Right renal cortex interstitium (tissue), 3 donors: Measurements from ENCODE around the gene DIAPH1. TPM values are rescaled to one million over a fixed set of nuclear protein-coding genes. Genes with fewer than 3 reads are reported as not detected.

Experiments
- DNase-seq, 3 donors: peaks; one replicate each; pipeline ENCODE4 v3.0.0-alpha.2; 2013; ENCODE audit warnings: low read depth in 3 of 3, low spot score in 2 of 3
- polyA plus RNA-seq, 3 donors: library from polyadenylated mRNA; unstranded; fragments of 120-200 nt; gene quantifications; one replicate each; pipeline ENCODE4 v1.2.1, GENCODE V29; 2013; ENCODE audit not compliant: insufficient read length in 3 of 3

The DIAPH1 gene
- polyA plus RNA-seq, 3 donors = 74.8 to 81.9 (median 79.7) TPM

DNA sequence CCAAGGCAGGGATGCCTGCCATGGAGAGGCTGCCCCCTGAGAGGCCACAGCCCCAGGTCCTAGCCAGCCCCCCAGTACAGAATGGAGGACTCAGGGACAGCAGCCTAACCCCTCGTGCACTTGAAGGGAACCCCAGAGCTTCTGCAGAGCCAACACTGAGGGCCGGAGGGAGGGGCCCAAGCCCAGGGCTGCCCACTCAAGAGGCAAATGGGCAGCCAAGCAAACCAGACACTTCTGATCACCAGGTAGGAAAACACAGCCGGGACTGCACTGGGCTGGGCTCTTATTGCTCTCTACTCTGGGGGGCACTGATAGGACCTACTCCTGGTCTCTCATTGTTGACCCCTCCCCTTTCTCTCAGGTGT is 21.2 kb upstream of the DIAPH1 start:
- DNase-seq = no peak

DNA sequence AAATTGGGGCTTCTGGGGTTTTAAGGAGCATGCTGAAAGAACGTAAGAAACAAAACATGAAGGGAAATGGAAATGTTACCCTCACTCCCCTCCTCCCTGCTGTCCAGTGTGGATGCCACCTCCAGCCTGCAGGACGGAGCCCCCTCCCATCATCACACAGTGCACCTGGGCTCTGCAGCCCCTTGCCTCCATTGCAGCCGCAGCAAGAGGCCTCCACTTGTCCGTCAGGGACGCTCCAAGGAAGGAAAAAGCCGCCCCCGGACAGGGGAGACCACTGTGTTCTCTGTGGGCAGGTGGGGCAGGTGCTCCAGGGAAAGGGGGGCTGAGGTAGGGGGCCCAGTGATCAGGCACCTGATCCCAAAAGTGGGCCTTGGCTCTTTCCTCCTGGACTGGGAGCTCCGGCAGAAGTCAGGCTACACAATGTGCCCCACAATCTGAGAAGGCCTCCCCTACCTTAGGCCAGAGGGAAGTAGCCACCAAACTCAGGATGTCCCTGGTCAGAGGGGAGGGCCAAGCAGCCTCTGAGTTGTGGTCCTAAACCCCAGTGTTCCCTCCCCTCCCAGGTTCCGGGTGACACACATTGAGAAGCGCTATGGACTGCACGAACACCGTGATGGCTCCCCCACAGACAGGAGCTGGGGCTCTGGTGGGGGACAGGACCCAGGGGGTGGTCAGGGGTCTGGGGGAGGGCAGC is 20.7 kb upstream of the DIAPH1 start:
- no peak for DNase-seq

- no peak for DNase-seq
Measured at GRCh38 chr5:141638771-141639170, 20.0 kb upstream of the DIAPH1 start.

- DNase-seq = no peak
Measured at GRCh38 chr5:141637767-141638419, 19.1 kb upstream of the DIAPH1 start.

- no peak for DNase-seq
Measured at GRCh38 chr5:141637123-141637766, 18.4 kb upstream of the DIAPH1 start.

- peak; percentile 65 to 79 (median 75) for DNase-seq
Measured at GRCh38 chr5:141636413-141637122, 17.8 kb upstream of the DIAPH1 start, which contains the start of the genes HDAC3 and RELL2. Gene HDAC3 (minus strand): TSS chr5:141636849. CDS start chr5:141636790, 59 bp downstream. Gene RELL2 (plus strand): TSS chr5:141636997. CDS start chr5:141638226, 1,229 bp downstream.

DNA sequence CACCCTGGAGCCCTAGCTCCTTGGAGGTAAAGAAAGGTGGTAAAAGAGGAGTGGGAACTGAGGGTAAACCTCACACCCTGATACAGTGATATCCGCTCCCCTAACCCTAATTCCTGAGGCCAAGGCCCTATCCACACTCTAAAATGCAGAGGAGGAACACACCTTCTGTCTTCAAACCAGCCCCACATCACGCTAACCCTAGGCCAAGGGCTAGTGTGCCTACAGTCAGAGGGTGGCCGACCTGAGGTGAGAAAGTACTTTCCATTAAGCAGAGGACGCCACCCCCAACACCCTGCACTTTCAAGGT is 17.3 kb upstream of the DIAPH1 start:
- DNase-seq = no peak

GRCh38 chr5:141635646-141636045 is 16.8 kb upstream of the DIAPH1 start:
- DNase-seq = no peak

DNA sequence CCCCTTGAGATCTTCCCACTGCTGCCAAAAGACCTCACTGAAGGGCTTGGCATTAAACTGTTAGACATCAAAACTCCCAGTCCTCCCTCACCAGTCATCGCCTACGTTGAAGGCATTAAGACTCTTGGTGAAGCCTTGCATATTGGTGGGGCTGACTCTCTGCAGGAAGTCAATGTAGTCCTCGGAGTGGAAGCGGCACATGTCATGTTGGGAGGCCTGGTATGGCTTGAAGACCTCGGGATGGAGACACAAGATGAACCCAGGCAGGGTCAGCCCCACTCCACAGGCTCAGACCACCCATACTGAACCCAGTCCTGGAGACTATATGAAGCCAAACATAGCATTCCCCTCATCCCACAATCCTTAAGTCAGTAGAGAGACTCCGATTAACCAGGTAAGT is 15.9 kb upstream of the DIAPH1 start:
- DNase-seq = no peak

DNA sequence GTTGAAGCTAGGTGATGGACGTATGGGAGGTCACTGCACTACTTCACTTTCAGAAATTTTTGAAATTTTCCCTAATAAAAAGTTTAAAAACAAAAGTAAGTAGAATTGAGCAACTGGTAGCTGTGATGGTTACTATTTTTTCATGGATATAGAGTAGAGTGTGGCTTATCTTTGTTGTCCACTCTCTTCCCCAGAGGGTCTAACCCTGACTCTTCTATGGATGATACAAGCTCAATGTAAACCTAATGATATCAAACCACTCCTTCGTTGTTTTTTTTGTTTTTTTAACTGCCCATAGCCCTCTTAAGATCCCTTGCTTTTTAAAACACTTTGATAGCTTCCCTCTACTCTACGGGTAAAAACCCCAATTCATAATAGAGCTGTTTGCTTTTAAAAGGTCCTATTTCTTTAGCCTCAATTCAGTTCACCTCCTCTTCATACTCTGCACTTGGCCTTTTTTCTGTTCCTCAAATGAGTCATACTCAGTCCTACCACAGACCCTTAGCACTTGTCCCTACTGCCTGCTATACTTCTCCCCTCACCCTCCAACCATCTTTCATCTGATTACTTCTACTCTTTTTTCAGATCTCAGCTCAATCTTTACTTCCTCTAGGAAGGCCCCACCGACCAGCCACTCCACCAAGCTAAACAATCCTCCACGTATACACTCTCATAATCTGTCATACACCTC is 15.2 kb upstream of the DIAPH1 start:
- DNase-seq = no peak

DNA sequence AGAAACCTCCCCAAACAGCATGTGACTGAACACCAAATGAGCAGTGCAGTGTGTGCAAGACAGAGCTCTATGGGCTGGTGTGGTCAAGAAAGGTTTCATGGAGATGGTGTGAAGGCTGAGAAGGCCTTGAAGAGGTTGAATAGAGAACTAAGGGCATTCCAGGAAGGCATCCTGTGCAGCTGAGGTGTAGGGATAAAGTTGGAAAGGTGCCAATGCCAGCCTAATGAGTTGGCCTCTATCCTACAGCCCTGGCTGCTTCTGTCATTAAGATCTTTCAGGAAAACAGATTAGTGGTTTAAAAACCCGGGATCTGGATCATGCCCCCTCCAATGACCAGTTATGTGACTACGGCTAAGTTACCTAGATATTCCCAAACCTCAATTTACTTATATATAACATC is 13.8 kb upstream of the DIAPH1 start:
- no peak for DNase-seq

- DNase-seq = no peak
Measured at GRCh38 chr5:141630570-141631140, 11.9 kb upstream of the DIAPH1 start.

DNA sequence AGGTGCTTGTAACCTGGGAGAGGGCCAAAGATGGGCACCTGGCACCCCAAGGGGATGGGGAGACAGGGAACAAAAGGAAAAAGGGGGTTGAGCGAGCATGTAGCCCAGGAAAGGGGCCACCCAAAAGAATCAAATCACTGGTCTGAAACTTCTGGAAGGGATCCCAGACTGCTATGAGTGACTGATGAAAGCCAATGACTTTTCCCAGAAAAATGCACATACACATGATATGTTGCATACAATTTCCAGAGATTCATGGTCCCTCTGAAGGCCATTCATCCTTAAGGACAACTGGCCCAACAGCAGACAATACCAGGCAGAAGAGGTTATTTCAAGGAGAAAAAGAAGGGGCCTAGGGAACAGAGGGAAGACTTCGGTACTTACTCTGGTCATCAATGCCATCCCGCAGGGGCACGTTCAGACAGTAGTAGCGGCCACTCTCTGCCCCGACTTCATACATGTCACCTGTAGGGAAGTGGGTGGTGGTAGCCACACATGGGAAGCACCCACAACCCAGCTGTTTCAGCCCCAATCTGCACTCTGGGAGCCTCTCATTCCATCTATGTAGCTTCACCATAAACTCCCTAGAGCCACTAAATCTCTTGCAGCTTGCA is 9.5 kb upstream of the DIAPH1 start:
- no peak for DNase-seq

- DNase-seq = no peak
Measured at GRCh38 chr5:141623611-141624010, 4.8 kb upstream of the DIAPH1 start.

DNA sequence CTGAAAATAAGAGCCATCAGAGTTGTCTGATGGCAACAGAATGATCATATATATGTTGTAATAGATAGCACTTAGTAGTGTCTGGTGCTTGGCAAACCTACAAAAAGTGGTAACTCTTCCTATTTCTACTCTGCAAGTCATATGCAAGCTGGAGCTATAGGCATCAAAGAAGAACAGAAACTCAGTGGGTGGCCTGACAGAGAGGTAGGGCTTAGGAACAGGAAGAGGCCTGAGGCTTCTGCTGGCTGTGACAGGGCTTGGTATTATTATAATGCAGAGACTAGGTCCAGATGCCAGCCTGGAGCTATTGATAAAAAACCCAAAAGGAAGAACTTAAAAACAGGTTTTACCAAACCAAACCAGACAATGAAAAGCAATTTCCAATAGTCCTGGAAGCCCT is 4.4 kb upstream of the DIAPH1 start:
- DNase-seq = no peak

DNA sequence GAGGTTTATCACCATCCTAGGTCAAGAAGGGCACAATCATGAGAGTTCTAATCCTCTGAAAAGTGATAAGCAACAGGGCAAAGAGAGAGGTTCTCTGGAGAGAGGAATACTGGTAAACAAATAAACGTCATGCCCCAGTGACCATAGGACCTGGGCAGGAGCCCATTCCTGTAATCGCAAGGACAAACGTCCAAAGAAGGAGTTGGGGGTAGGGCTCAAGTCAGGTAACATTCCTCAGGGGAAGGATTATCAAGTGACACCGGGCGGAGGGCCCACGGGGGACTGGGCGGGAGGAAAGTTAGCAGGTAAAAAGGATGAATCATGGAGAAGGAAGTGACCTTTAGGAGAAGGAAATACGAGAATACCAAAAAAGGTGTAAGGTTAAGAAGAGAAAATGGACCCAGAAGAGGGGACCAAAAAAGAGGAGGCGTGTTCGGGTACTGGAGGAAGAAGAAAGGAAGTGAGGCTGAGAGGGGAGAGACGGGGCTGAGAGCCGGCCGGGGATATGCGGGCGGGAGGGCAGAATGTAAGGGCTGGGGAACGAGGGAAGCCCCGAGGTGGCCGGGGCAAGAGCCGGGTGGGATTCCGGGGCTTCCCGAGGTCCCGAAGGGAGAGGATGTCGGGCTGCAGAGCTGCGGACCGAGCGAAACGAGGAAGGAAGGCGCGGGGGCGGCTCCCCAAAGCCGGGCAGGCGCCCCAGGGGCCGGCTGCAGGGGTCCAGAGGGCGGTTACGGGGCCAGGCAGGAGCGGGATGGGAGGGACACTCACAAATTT is 583 bp downstream of the DIAPH1 start:
- DNase-seq = peak in 1 of 3 donors; percentile 36

- DNase-seq = no peak
Measured at GRCh38 chr5:141617682-141618029, 1.1 kb downstream of the DIAPH1 start.

GRCh38 chr5:141617128-141617527 is 1.7 kb downstream of the DIAPH1 start:
- DNase-seq = no peak

DNA sequence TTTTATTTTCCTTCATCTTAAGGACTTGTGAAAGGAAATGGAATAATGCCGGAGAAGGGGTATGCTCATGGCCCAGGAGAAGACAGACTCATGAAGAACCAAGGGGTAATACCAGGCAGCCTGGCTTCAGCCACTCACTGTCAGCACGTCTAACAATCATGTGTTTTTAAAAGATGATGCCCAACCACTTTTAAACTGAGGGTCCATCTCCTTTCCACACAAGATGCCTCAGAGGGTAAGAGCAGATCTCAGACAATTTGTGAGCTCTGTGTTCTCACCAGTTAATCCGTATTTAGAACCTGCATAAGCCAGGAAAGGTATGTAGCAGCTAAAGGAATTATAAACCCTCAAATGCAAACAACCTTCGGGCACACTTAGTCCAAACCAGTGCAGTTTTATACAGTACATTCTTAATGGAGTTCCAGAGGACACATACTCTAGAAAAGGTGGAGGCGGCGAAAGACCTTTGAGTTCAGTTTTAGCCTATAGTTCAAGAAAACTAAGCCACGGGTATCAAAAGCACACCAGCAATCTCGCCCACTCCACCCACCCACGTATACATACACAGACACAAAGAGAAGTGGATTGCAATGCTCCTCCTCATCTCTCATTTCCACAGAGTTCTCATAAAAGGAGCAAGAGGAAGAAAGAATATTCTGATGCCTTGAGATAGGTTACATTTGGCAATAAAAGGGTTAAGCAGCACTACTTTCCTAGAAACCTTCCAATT is 2.6 kb downstream of the DIAPH1 start:
- no peak for DNase-seq
